GM19023 (cell line): ENCODE measurements around the gene NELL1.

Experiments used
- ATAC-seq: cut with Tn5 transposase; IDR thresholded peaks from one replicate; pipeline ENCODE4 v1.9.1; 2021; ENCODE audit warnings: mild to moderate bottlenecking, moderate library complexity; ENCODE audit not compliant: unreplicated experiment

The NELL1 gene

GRCh38 chr11:21401496-21401895, 732.1 kb downstream of the NELL1 start:
- no peak for ATAC-seq

GRCh38 chr11:21402274-21402673, 732.9 kb downstream of the NELL1 start:
- no peak for ATAC-seq

GRCh38 chr11:21403069-21403468, 733.7 kb downstream of the NELL1 start:
- no peak for ATAC-seq

GRCh38 chr11:21405422-21405821, 736.0 kb downstream of the NELL1 start:
- no peak for ATAC-seq

GRCh38 chr11:21410513-21410912, 741.1 kb downstream of the NELL1 start:
- ATAC-seq: no peak

GRCh38 chr11:21411104-21411503, 741.7 kb downstream of the NELL1 start:
- no peak for ATAC-seq

- ATAC-seq: no peak
These were observed 742.2 kb downstream of the NELL1 start for GRCh38 chr11:21411597-21411996.

GRCh38 chr11:21412652-21413383, 743.4 kb downstream of the NELL1 start:
- no peak for ATAC-seq

GRCh38 chr11:21414953-21415352, 745.6 kb downstream of the NELL1 start:
- ATAC-seq: no peak

GRCh38 chr11:21415606-21416005, 746.2 kb downstream of the NELL1 start:
- ATAC-seq: no peak

- no peak for ATAC-seq
These were observed 752.4 kb downstream of the NELL1 start for GRCh38 chr11:21421711-21422329.

- no peak for ATAC-seq
These were observed 757.5 kb downstream of the NELL1 start for GRCh38 chr11:21426931-21427330.

GRCh38 chr11:21427726-21428125, 758.3 kb downstream of the NELL1 start:
- ATAC-seq: no peak

GRCh38 chr11:21428796-21429195, 759.4 kb downstream of the NELL1 start:
- ATAC-seq: no peak

- ATAC-seq: no peak
These were observed 760.0 kb downstream of the NELL1 start for GRCh38 chr11:21429401-21429800.

- no peak for ATAC-seq
These were observed 761.2 kb downstream of the NELL1 start for GRCh38 chr11:21430537-21430936.

GRCh38 chr11:21446939-21447590, 777.7 kb downstream of the NELL1 start:
- ATAC-seq: peak; percentile 84

- no peak for ATAC-seq
These were observed 778.5 kb downstream of the NELL1 start for GRCh38 chr11:21447871-21448270.

GRCh38 chr11:21456186-21456585, 786.8 kb downstream of the NELL1 start:
- ATAC-seq: no peak

- ATAC-seq: no peak
These were observed 790.7 kb downstream of the NELL1 start for GRCh38 chr11:21460082-21460481.

- no peak for ATAC-seq
These were observed 792.3 kb downstream of the NELL1 start for GRCh38 chr11:21461701-21462100.

- ATAC-seq: no peak
These were observed 795.3 kb downstream of the NELL1 start for GRCh38 chr11:21464601-21465193.
